Lung (tissue), 12 donors: ENCODE data around the gene TGFB2. TPM values are rescaled to one million over a fixed set of nuclear protein-coding genes. Genes with fewer than 3 reads are reported as not detected.

Experiments used
- ATAC-seq: fragments of 200-7000 bp; cut with Tn5 transposase; one replicate; pipeline ENCODE4 v1.9.1; 2020; ENCODE audit warnings: moderate number of reproducible peaks; ENCODE audit not compliant: insufficient read depth, low FRiP score
- DNase-seq, 3 donors: peaks; one replicate each; pipeline ENCODE4 v3.0.0-alpha.2; 2013 to 2017
- H3K27ac ChIP-seq, 2 donors: one replicate each; pipeline ENCODE4 v1.5.1; 2013; ENCODE audit warnings: mild to moderate bottlenecking in 2 of 2, moderate library complexity in 2 of 2, control low read depth in 1 of 2, inconsistent platforms in 1 of 2, low read depth in 1 of 2, low read length in 1 of 2
- H3K27me3 ChIP-seq, 3 donors: one replicate each; pipeline ENCODE4 v1.5.1; 2013; ENCODE audit warnings: low read length in 2 of 3; ENCODE audit not compliant: control insufficient read depth in 3 of 3, insufficient read depth in 3 of 3
- H3K36me3 ChIP-seq, 4 donors: one replicate each; pipeline ENCODE4 v1.5.1; 2013; ENCODE audit warnings: low read length in 4 of 4, mild to moderate bottlenecking in 1 of 4, moderate library complexity in 1 of 4; ENCODE audit not compliant: control insufficient read depth in 4 of 4, insufficient read depth in 4 of 4
- H3K4me1 ChIP-seq, 5 donors: one replicate each; pipeline ENCODE4 v1.5.1; 2013; ENCODE audit warnings: low read length in 5 of 5, mild to moderate bottlenecking in 2 of 5, moderate library complexity in 1 of 5; ENCODE audit not compliant: control insufficient read depth in 5 of 5, insufficient read depth in 5 of 5
- H3K4me3 ChIP-seq: one replicate; pipeline ENCODE4 v1.5.1; 2013; ENCODE audit warnings: mild to moderate bottlenecking, control low read depth, moderate library complexity
- H3K9ac ChIP-seq, 2 donors: one replicate each; pipeline ENCODE4 v1.5.1; 2013; ENCODE audit warnings: low read length in 2 of 2, control low read depth in 1 of 2; ENCODE audit not compliant: insufficient read depth in 1 of 2
- H3K9me3 ChIP-seq, 4 donors: one replicate each; pipeline ENCODE4 v1.5.1; 2013; ENCODE audit warnings: low read length in 3 of 4, mild to moderate bottlenecking in 1 of 4, moderate library complexity in 1 of 4; ENCODE audit not compliant: control insufficient read depth in 4 of 4, insufficient read depth in 3 of 4
- CTCF ChIP-seq: IDR thresholded peaks from 2 replicates; pipeline ENCODE4 v1.5.1; 2012; ENCODE audit warnings: mild to moderate bottlenecking; ENCODE audit errors: control extremely low read depth, extremely low read depth
- WGBS, 2 donors: extraction: QIAGEN DNeasy Blood & Tissue Kit; methylation state at CpG; one replicate each; pipeline ENCODE4 v1.1.7; 2013; 5-methylcytosine and 5-hydroxymethylcytosine counted together
- polyA plus RNA-seq, 2 donors: library from polyadenylated mRNA; stranded (reverse); fragments of 200-250 nt; gene quantifications; one replicate each; pipeline ENCODE4 v1.2.1, GENCODE V29; 2013
- total RNA-seq, 2 donors: library from RNA; depleted of rRNA in 1 of 2; stranded (reverse); fragments of >200 nt in 1 of 2; gene quantifications; one replicate each; pipeline ENCODE4 v1.2.1, GENCODE V29; 2014 to 2021
- donor health status: control.
- donor health status: control.
- donor health status: Bipolar disorder and iron deficiency.
- donor health status: healthy.
- donor health status: DM: yes; HTN: yes; CAD: no.

TGFB2 gene
- total and polyA plus RNA-seq, 4 donors = 1.9 to 53.7 (median 3.8) TPM

- 76 to 78% methylated on average over 1 of the region's 1 CpG for WGBS, 2 donors
Observed at GRCh38 chr1:218407630-218408029, 62.5 kb downstream of the TGFB2 start.

GRCh38 chr1:218408135-218408534 is 63.0 kb downstream of the TGFB2 start:
- no peak overlapping the region for H3K27ac ChIP-seq
- no peak for TF ChIP-seq CTCF
- no peaks in the 10 kb centered on the region for H3K9me3 ChIP-seq
- peaks cover 0 to 19% (median 8%) of the 10 kb centered on the region in 4 donors for H3K36me3 ChIP-seq
- no peak for ATAC-seq
- no peak overlapping the region for H3K9ac ChIP-seq
- WGBS, 2 donors = 94 to 96% methylated on average over 6 of the region's 6 CpGs
- no peak for DNase-seq
- H3K4me3 ChIP-seq = no peak overlapping the region
- H3K27me3 ChIP-seq = no peaks in the 10 kb centered on the region
- peaks cover 0 to 17% (median 5%) of the 10 kb centered on the region in 5 donors for H3K4me1 ChIP-seq

More at GRCh38 chr1:218407630-218408029, 62.5 kb downstream of the TGFB2 start:
- TF ChIP-seq CTCF = no peak
- no peaks in the 10 kb centered on the region for H3K9me3 ChIP-seq
- no peak overlapping the region for H3K4me3 ChIP-seq
- H3K9ac ChIP-seq = no peak overlapping the region
- ATAC-seq (no peak), DNase-seq (no peak)
- no peaks in the 10 kb centered on the region for H3K27me3 ChIP-seq
- peaks cover 0 to 22% (median 8%) of the 10 kb centered on the region in 5 donors for H3K4me1 ChIP-seq
- H3K36me3 ChIP-seq = peaks cover 0 to 19% (median 8%) of the 10 kb centered on the region in 4 donors
- H3K27ac ChIP-seq = no peak overlapping the region

- Histone ChIP-seq H3K4me3 (no peak overlapping the region), H3K27me3 (no peaks in the 10 kb centered on the region), H3K9me3 (no peaks in the 10 kb centered on the region), H3K36me3 (peaks cover 0 to 19% (median 8%) of the 10 kb centered on the region in 4 donors), H3K27ac (no peak overlapping the region), H3K4me1 (peaks cover 0 to 17% (median 5%) of the 10 kb centered on the region in 5 donors), H3K9ac (no peak overlapping the region)
- no peak for DNase-seq
- no peak for ATAC-seq
- no peak for TF ChIP-seq CTCF
- WGBS, 2 donors = 76 to 86% methylated on average over 9 of the region's 9 CpGs
Observed at GRCh38 chr1:218408942-218409341, 63.8 kb downstream of the TGFB2 start.

- no peak for TF ChIP-seq CTCF
- H3K27me3 ChIP-seq = no peaks in the 10 kb centered on the region
- DNase-seq = no peak
- no peak for ATAC-seq
- no peaks in the 10 kb centered on the region for H3K9me3 ChIP-seq
- WGBS, 2 donors = 91 to 92% methylated on average over 8 of the region's 8 CpGs
- no peak overlapping the region for H3K9ac ChIP-seq
- H3K4me3 ChIP-seq = no peak overlapping the region
- no peak overlapping the region for H3K27ac ChIP-seq
- peaks cover 0 to 8% (median 5%) of the 10 kb centered on the region in 5 donors for H3K4me1 ChIP-seq
- peaks cover 0 to 19% (median 8%) of the 10 kb centered on the region in 4 donors for H3K36me3 ChIP-seq
Observed at GRCh38 chr1:218409946-218410510, 64.9 kb downstream of the TGFB2 start.
